Smooth muscle cell of the brain vasculature (primary cell): ENCODE measurements around the gene CFAP100.
A peak's percentile ranks its signal among the peaks of the same experiment; 100 is the strongest.

ENCODE experiments used
- DNase-seq: peaks from one replicate; pipeline ENCODE4 v3.0.0-alpha.2; 2012; ENCODE audit warnings: low read depth, low spot score

Gene CFAP100

GRCh38 chr3:126373682-126374601, 20.8 kb upstream of the CFAP100 start:
- DNase-seq = no peak

DNA sequence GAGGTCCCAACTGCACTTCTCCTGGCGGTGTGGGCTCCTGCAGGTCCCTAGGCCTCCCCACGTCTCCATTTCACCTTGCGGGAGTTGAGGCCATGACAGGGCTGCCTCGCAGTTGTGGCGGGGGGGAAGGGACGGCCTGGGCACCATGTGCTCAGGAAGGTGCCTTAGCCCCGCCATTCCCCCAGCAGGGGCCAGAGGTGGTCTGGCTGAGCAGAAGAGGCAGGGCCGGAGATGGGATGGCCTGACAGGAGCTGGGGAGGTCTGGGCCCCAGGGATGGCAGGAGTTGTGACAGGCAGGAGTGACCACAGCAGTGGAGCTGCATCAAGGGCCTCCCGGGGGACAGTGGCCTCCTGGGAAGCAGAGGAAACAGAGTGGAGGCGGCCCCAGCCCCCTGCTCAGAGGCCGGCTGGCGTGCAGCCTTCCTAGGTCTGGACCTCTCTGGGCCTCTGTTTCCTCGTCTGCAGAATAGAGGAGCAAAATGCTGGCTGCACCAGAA, 18.8 kb upstream of the CFAP100 start:
- no peak for DNase-seq

DNA sequence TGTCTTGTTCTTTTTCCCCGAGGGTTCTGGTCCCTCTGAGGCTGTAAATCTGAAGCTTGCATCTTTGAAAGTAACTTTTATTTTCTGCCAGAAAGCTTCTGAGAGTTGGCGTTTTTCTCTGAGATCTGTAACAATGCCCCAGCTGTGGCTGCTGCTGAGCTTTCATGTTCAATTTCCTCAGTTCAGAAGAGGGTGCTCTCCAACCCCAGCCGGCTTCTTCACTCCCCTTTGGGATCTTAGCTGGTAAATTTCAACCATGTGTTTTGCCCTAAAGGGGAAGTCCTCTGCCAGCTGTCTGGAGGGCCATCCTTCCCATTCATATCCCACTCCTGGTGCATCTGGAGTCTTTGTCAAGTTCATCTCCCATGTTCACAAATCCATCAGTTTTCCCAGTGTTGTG, 18.3 kb upstream of the CFAP100 start:
- no peak for DNase-seq

DNA sequence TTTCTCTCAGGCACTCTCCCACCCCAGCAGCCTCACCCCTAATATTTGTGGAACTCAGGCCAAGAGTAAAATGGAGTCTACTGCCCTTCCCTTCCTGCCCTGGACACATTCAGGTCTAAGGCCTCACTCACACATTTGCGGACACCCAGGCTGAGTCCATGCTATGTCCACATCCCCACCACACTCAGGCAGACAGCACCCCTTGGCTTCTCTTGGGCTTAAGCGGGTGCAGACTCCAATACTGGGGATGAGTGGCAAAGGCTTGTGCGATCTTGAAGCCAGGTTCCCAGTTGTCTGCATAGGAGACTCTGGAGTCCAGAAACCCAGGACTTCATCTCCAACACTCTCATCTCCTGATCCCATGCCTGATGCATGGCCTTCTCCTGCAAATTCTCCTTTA, 17.5 kb upstream of the CFAP100 start:
- DNase-seq = no peak

- no peak for DNase-seq
Observed at GRCh38 chr3:126378341-126378751, 16.4 kb upstream of the CFAP100 start.

DNA sequence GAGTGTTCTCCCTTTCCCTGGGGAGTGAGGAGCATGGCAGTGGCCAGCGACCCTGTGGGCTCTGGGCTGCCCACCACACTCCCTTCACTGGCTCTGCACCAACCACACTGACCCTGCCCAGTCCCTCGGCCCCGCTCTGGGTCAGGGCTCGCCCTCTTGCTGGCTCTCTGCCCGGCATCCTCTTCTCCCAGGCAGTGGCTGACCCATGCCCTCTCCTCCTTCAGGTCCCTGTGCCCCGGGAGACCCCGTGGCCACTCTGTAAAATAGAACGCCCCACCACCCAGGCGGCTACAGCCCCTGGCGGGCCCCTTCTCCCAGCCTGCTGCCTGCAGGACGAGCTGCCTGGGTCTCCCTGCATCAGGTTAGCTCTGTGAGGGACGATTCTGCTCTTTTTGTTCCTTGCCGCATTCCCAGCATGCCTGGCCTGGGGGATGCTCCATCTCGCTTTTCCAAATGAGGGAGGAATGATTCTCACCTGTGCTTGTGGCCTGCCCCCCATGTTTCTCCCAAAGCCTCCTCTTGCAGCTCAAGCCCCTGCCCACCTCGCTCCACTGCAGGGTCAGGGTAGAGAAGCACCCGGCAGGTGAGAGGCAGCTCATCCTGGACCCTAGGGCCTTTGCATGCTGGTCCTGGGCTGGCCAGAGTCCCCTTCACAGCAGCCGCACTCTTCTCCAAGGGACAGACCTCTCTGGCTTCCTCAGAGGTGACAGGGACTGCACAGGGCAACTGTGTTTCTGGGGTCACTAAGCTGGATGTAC, 14.5 kb upstream of the CFAP100 start:
- DNase-seq = no peak

- no peak for DNase-seq
Observed at GRCh38 chr3:126381966-126382365, 12.7 kb upstream of the CFAP100 start.

DNA sequence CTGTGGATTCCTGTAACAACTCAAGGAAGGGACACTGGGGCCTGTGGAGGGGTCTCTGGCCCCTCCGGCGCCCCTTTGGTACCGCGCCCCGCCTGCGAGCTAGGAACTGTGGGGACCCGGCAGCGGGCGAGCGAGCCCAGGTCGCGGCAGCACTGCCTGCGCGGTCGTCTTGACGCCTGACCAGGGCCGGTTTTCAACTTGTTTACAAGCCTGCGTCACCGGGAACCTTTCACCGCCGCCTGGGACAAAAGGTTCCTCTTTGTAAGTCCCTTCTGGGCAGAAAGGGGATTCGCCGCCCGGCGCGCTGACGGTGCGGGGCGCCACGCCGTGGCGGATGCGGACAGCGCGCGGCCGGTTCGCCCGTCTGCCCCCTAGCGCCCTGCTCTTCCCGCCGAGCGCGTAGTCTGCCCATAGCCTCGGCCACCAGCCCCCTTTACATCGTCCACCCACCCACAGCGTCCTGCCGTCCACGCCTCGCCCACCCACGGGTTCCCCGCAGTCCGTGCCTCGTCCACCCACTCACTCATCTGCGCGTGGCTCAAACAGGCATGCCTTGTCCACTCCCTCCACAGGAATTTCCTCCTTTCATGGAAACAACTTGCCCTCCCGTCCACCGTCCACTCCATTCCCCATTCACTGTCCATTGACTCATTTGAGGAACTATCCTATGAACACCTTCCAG, 5.5 kb upstream of the CFAP100 start:
- DNase-seq = peak; percentile 37

- no peak for DNase-seq
Observed at GRCh38 chr3:126389794-126390146, 4.9 kb upstream of the CFAP100 start.

DNA sequence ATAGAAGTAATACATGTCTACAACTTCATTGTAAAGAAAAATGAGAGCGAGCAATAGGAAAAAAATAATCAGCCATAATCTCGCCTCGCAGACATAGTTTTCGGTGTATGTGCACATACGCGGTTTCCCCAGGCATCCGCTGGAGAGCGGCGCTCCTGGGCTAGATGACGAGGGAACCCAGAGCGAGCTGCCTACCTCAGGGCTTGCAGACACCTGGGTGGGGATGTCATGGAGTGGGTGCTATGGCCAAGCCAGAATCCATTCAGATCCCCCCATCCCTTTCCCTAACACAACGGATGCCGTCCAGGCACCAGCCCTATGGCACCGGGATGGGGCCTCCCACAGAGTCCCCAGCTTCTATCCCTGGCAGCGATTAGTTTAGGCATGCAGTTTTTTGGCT, 4.5 kb upstream of the CFAP100 start:
- no peak for DNase-seq

DNA sequence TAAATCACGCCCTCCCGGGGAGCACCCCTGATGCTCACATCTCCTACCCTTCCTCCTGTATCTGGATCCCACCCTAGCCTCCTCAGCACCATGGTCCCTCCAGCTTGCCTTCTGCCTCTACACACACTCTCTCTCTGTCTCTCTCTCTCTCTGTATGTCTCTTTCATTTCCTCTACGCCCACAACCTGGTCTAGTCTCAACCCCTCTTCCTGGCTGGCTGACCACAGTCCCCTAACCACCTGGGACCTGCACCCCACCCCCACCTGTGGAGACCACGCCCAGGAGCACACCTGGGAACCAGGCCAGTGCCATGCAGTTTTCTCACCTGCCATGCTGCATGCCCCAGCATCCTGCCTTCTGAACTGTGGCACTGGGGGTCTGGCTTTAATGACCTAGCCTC, 4.0 kb upstream of the CFAP100 start:
- no peak for DNase-seq

- no peak for DNase-seq
Observed at GRCh38 chr3:126391631-126392030, 3.1 kb upstream of the CFAP100 start.

GRCh38 chr3:126392246-126392645, 2.5 kb upstream of the CFAP100 start:
- DNase-seq = no peak

- DNase-seq = no peak
Observed at GRCh38 chr3:126393563-126393962, 1.1 kb upstream of the CFAP100 start.

- DNase-seq = no peak
Observed at GRCh38 chr3:126394977-126395321, 240 bp downstream of the CFAP100 start.

- DNase-seq = no peak
Observed at GRCh38 chr3:126395846-126396513, 1.3 kb downstream of the CFAP100 start.

GRCh38 chr3:126396536-126396935, 1.8 kb downstream of the CFAP100 start:
- no peak for DNase-seq

DNA sequence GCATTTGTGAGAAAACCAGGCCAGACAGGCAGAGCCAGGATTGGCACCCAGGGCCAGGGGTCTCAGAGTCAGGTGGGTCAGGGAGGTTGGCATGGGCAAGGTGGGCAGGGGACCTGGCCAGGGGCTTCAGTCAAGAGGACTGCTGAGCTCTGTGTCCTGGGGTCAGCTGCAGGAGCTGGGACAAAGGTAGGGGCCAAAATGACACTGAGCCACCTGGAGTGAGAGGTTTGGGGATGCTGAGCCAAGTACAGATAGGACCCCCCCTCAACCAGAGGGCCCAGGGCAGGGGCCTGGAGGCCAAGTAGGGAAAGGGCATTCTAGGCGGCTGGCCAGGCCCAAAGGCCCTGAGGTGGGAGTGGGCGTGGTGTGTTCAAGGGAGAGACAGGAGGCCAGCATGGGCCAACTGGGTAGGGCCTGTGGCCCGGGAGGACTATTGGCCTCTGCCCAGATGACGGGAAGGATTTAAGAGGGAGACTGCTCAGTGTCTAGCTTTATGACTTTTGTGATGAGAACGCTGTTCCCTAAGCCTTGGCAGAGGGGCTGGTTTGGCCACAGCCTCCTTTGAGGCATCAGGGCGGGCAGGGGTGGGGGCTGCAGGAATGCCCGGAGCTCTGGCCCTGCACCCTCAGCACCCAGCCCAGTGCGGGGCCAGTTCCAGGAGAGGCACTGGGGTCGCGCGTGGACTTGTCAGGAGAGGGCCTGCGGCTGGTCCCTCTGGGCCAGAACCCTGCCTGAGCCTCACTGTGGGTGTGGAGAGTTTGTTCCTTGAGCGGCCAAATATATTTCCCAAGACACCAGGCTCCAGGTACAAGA, 3.1 kb downstream of the CFAP100 start:
- DNase-seq = no peak

DNA sequence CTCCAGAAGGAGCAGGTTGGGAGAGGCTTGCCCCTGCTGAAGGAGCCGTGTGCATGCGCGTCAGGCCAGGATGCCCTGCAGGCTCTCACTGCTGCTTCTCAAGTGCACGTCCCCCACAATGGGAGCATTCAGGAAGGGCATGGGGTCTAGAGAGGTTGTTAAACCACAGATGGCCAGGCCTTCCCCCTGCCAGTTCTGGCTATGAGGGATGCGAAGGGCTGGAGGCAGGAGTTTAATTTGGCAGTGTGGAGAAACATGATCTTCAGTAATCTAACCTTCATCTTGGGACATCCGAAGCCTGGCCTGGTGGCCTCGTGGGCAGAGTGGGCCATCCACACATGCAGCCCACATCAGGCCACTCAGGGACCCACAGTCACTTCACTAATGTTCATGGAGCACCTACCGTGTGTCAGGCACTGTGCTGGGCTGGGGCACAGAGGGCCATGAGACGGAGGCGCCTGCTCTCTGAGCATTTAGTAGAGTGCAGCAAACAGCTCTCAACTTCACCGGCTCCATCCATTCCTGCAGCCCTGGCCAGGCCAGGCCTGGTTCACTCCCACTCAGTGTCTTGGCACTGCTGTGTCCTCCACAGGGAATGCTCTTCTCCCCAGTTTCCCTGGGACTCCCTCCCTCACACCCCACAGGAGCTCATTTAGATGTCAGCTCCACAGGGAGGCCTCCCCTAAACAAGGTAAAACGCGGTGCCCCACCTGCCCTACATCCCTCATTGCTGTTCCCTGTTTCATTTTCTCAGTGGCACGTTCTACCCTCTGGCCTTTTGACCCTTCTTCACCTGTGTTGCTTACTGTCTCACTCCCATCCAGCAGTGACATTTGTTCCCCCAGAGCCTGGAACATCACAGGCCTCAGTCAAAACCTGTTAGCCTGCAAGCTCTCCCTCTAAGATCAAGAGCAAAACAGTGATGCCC, 4.0 kb downstream of the CFAP100 start:
- no peak for DNase-seq

GRCh38 chr3:126399351-126399735, 4.6 kb downstream of the CFAP100 start:
- DNase-seq = no peak
